ENCODE data around the gene CNOT11.

The CNOT11 gene

GRCh38 chr2:101282980-101283379 lies 30.3 kb downstream of the CNOT11 start:
- DNase-seq = no peak

- DNase-seq = no peak
Observed at GRCh38 chr2:101286684-101287083, 34.0 kb downstream of the CNOT11 start.

DNA sequence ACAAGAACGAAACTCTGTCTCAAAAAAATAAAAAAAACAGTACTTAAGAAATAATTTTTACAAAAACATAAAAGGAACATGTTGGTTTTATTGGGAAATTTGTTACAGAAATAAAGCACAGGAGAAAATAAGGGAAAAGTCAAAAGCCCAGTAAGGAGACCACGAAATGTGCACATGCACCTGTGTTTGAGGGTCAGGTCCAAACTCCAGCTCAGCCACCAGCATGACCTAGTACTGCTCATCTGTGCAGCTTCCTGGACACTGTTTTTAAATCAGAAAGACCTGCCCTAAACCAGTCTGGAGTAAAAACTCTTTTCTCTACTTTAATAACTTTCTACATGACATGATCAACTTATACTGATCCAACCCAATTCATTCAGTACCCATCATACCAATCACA lies 34.6 kb downstream of the CNOT11 start:
- no peak for DNase-seq

DNA sequence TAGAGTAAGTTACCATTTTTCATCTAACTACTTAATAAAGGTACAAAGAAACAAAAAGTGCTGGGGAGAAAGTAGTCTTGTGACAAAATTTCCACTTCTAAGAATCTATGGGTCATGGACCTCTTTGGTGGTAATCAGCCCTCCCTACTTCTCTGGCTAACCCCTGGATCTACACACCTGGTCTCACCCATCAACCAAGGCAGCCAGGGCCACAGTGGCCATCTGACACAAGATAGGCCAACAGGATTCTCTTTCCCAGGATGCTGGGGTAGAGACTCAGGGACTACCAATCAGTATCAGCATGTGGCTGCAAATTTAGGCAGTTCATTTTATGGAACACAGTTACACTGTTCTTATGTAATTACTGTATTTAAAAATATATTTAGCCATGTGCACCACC lies 38.0 kb downstream of the CNOT11 start:
- no peak for DNase-seq

GRCh38 chr2:101291973-101292372 lies 39.3 kb downstream of the CNOT11 start:
- DNase-seq = no peak

DNA sequence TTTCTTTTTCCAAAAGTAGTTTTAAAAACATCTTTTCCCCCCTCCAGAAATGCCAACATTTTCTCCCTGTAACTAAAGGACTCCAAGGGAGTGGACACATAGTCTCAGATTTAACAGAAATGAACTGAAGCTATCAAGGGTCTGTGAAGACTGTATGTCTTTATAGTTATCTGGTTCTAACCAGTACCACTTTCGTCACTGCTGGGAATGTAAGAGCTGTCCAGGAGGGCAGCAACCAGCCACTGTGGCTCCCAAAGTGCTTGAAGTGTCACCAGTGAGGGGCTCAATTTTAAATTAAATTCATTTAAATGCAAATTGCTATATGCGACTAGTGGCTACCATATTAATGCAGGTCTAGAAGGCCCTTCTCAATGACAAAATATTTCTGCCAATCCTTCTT lies 40.9 kb downstream of the CNOT11 start:
- no peak for DNase-seq

DNA sequence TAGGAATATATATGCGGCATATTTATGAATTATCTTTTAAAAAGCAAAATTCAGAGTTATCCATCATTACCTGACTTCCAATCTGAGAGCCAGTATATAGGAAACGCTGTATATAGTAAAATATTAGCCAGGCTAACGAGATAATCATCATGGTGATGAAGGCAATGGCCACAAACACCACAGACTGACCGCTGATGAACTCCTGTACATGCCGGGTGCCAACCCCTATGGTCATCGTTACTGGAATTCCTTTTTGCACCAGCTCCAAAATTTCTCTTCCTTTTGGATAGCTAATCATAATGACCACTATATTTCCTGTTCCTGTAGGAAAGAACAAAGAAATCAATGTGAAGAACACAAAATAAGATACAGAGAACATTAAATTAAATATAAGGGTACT lies 42.2 kb downstream of the CNOT11 start:
- DNase-seq = no peak

GRCh38 chr2:101295895-101296294 lies 43.2 kb downstream of the CNOT11 start:
- DNase-seq = no peak

DNA sequence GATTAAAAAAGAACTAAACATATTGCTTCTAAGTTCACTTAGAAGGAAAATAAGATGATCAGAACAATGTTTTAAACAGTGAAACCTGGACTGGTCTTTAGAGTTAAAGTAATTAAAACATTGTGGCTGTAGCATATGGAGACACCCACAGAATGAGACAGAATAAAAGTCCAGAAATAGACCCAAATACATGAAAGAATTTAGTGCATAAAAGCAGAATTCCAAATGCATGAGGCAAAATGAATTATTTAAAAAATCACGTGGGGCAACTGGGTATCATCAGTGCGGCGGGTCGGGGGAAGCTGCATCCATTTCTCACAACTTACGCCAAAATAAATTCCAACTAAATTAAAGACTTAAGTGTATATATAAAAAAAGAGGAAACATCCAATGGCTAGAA lies 43.7 kb downstream of the CNOT11 start:
- DNase-seq = no peak

DNA sequence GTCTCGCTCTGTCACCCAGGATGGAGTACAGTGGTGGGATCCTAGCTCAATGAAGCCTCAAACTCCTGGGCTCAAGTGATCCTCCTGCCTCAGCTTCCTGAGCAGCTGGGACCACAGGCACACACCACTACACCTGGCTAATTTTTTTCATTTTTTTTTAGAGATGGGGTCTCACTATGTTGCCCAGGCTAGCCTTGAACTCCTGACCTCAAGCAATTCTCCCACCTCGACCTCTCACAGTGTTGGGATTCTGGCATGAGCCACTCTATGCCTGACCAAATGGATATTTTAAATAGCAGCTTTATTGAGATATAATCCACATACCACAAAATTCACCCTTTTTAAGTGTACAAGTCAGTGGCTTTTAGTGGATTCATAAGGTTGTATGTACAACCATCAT lies 44.7 kb downstream of the CNOT11 start:
- DNase-seq = no peak

GRCh38 chr2:101299604-101300003 lies 46.9 kb downstream of the CNOT11 start:
- no peak for DNase-seq

- no peak for DNase-seq
Observed at GRCh38 chr2:101300164-101300563, 47.5 kb downstream of the CNOT11 start.

GRCh38 chr2:101300836-101301235 lies 48.1 kb downstream of the CNOT11 start:
- no peak for DNase-seq

DNA sequence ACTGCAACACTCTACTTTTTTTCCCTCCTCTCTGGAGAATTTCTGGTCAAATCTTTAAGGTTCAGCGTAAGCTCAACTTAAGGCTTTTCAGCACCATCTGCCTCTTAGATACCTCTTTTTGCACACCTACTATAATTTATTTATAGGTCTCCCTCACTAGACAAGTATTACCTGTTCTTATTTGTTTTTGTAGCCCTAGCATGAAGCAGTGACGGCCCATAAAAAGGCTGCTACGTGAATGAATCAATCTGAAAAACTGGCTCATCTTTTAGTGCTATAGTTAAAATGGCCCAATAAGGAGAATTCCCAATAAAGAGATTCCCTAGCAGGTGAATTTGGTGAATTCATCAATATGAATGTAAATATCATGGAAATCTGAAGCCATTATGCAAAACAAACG lies 49.3 kb downstream of the CNOT11 start:
- DNase-seq = no peak

DNA sequence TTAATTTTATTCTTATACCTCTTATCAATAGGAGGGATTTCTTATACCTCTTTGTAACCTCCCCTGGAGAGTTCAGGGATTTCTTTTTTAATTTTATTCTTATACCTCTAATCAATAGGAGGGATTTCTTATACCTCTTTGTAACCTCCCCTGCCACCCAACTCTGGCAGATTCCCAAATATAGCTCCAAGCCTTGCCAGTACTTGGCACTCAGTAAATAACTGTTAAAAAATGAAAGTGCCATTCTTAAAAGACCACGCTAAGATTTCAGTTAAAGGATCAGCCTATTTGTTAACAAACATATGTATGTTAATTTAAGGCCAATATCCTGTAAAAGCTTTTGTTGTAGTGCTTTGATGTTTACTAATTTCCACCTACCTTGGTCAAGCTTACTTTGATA lies 51.0 kb downstream of the CNOT11 start:
- no peak for DNase-seq

DNA sequence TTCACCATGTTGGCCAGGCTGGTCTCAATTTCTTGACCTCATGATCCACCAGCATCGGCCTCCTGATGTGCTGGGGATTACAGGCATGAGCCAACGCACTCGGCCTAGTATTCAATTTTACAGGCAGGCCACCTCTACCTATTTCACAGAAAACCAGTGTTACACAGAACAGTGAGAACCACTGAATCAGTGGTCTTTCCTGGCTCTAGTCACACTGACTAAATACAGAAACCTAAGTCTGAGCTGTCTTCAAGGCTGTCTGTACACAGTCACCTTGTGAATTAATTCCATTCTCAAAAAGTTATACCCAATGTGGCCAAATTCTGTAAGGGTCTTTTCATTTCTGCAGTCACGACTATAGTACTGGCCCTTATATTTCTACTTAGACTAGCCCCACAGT lies 52.3 kb downstream of the CNOT11 start:
- no peak for DNase-seq

DNA sequence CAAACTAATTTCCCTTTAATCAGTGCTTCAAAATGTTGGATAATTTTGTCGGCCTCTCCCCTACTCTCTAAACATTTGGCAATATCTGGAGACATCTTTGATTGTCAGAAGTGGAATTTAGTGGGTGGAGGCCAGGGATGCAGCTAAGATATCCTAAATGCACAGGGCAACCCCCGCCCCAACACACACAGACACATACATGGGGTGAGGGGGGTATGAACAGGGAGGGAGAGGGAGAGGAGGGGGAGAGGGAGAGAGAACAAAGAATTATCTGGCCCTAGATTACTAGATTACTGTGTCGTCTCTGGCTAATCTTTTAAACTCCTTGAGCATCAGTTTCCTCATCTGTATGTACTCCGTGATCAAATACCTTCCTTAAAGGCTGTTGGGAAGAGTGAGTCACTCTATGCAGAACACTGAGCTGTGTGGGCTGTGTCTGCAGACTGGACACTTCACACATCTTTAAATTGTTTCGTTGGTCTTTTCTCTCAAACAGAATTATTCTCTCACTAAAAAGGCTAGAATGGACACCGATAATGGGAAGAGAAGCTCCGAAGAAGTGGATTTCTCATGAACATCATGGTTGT lies 52.9 kb downstream of the CNOT11 start:
- no peak for DNase-seq

- no peak for DNase-seq
Observed at GRCh38 chr2:101306410-101306809, 53.7 kb downstream of the CNOT11 start.

DNA sequence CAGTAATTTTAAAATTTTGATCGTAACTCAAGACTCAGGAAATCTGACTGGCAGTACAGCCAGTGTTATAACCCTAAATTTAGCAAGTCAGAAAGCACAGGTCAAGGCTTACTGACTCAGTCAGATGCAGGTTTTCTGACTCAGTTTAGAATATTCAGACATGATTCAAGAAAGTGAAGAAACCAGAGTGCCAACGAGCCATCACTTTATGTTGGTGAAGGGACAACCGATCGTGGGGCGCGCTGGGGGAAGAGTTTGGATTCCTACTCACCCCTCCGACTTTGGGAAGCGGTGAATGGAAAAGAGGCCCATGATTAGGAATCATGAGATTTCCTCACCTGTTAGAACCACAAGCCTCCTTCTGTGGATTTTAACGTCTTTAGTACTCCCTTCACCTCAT lies 54.8 kb downstream of the CNOT11 start:
- DNase-seq = no peak

DNA sequence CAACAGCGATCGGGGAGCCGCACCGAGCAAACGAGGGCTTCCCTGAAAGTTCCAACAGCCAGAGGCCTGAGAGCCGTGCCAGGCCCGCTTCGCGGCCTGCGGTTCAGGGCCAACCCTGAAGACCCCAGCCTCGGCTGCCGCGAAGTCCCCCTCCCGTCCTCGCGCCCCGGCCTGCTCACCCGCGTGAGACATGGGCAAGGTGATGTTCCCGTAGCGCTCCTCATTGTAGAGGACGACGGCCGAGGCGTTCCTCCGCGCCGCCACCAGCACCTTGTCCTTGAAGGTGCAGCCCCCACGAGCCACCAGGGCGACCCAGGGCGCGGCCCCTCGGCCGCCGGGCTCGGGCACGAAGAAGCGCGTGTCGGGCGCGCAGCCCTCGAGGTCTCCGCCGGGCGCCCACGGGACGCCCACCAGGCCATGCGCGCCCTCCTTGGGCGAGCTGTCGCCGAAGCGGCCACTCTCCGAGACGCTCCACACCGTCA lies 55.3 kb downstream of the CNOT11 start:
- peak; percentile 54 for DNase-seq

GRCh38 chr2:101308432-101309210 lies 55.9 kb downstream of the CNOT11 start, which contains the start of gene RNF149:
Gene RNF149 (minus strand): TSS chr2:101308701. CDS start chr2:101308588, 113 bp downstream.
- peak; percentile 86 for DNase-seq

- DNase-seq = no peak
Observed at GRCh38 chr2:101310090-101310833, 57.6 kb downstream of the CNOT11 start.

DNA sequence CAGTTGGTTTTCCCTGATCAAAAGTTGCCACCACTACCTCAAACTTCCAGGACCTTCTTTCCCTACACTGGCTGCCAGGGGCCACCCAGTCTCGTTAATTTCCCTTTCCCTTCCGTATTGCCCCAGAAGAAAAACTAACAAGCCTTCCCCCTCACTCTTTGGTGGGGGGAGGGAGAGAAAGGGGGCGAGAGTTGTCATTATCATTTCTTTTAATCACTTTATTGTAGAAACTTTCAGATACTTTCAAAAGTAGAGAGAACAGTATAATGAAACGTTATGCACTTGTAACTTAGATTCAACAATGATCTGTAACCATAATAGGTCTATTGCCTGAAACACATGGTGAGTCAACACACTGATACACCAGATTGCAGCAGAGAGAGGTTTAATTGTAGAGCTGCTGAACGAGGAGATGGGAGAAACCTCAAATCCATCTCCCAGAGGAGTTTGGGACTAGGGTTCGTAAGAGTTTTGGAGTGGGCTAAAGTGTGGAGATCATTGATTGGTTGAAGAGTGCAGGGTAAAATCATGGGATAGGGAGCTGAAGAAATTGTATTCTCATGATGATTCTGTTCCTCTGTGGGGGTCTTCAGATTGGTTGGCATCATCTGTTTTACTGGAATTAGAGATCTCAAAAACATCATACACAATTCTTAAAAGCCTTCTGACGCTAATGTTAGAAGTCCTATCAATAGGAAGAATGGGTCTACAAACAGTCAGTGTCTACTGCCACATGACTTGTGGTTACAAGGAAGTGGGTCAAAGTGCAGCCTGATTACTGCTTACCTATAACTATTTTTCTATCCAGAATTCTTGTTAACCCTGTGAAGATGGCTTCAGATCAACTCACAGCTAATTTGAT lies 58.4 kb downstream of the CNOT11 start:
- DNase-seq = no peak
